Measurements from ENCODE around the gene FBXW4.

The FBXW4 gene

GRCh38 chr10:101562231-101562630 lies 132.7 kb downstream of the FBXW4 start:
- no peak for TF ChIP-seq CTCF (conservative IDR thresholded peaks at IDR 0.05; ENCODE audit: control insufficient read depth, insufficient read depth, low read depth, low read length)
- DNase-seq (ENCODE audit: low read depth): no peak
- no peak overlapping the region for H3K4me3 ChIP-seq (ENCODE audit: control insufficient read depth, low read depth, low read length)

GRCh38 chr10:101561068-101561915 lies 133.7 kb downstream of the FBXW4 start:
- no peak overlapping the region for H3K4me3 ChIP-seq (ENCODE audit: control insufficient read depth, low read depth, low read length)
- TF ChIP-seq CTCF (conservative IDR thresholded peaks at IDR 0.05; ENCODE audit: control insufficient read depth, insufficient read depth, low read depth, low read length): no peak
- no peak for DNase-seq (ENCODE audit: low read depth)

All from fibroblast of mammary gland (primary cell).